DND-41 (cell line): Measurements from ENCODE around the gene P2RX2.

Experiments
- ATAC-seq: fragments of 200-7000 bp; cut with Tn5 transposase; 3 replicates; pipeline ENCODE4 v1.9.1; 2021; ENCODE audit warnings: low read depth; ENCODE audit not compliant: insufficient read depth
- DNase-seq: peaks from one replicate; pipeline ENCODE4 v3.0.0-alpha.2; 2020
- H2AFZ ChIP-seq: 2 replicates; pipeline ENCODE4 v1.6.0; 2012; ENCODE audit warnings: low read depth, low read length
- H3K27ac ChIP-seq: 2 replicates; pipeline ENCODE4 v1.5.1; 2012; ENCODE audit warnings: low read length, inconsistent platforms
- H3K27me3 ChIP-seq: fragments of 200-600 bp; sonication (generic); 2 replicates; pipeline ENCODE4 v1.6.0; 2012; ENCODE audit warnings: low read length, mild to moderate bottlenecking, inconsistent platforms; ENCODE audit not compliant: insufficient read depth, poor library complexity
- H3K36me3 ChIP-seq: 2 replicates; pipeline ENCODE4 v1.5.1; 2012; ENCODE audit warnings: low read length, inconsistent platforms; ENCODE audit not compliant: insufficient read depth
- H3K4me1 ChIP-seq: 2 replicates; pipeline ENCODE4 v1.5.1; 2012; ENCODE audit warnings: mild to moderate bottlenecking, low read length; ENCODE audit not compliant: insufficient read depth
- H3K4me2 ChIP-seq: 2 replicates; pipeline ENCODE4 v1.6.0; 2012; ENCODE audit warnings: mild to moderate bottlenecking, moderate library complexity, low read length, inconsistent platforms; ENCODE audit not compliant: insufficient read depth
- H3K4me3 ChIP-seq, 2 experiments: fragments of 200-600 bp in 1 of 2; shearing (Covaris generic) in 1 of 2; 2 replicates each; pipeline ENCODE4 v1.5.1; 2012 to 2016; ENCODE audit warnings: inconsistent platforms in 2 of 2, low read length in 2 of 2, mild to moderate bottlenecking in 2 of 2, low read depth in 1 of 2, moderate library complexity in 1 of 2
- H3K79me2 ChIP-seq: 2 replicates; pipeline ENCODE4 v1.6.0; 2012; ENCODE audit warnings: low read length, inconsistent platforms; ENCODE audit not compliant: insufficient read depth
- H3K9ac ChIP-seq: 2 replicates; pipeline ENCODE4 v1.6.0; 2012; ENCODE audit warnings: low read depth, mild to moderate bottlenecking, inconsistent platforms, low read length, moderate library complexity
- H3K9me3 ChIP-seq: 2 replicates; pipeline ENCODE4 v1.5.1; 2012; ENCODE audit warnings: low read length, moderate library complexity, mild to moderate bottlenecking, inconsistent platforms; ENCODE audit not compliant: insufficient read depth, severe bottlenecking
- H4K20me1 ChIP-seq: 2 replicates; pipeline ENCODE4 v1.6.0; 2012; ENCODE audit warnings: low read length; ENCODE audit not compliant: insufficient read depth
- CTCF ChIP-seq: IDR thresholded peaks from 2 replicates; pipeline ENCODE4 v1.5.1; 2012; ENCODE audit warnings: borderline replicate concordance, low read length, moderate library complexity, mild to moderate bottlenecking; ENCODE audit not compliant: poor library complexity, severe bottlenecking; ENCODE audit errors: extremely low read depth
- EZH2 ChIP-seq: IDR thresholded peaks from 3 replicates; pipeline ENCODE4 v1.6.1; 2012; ENCODE audit warnings: borderline replicate concordance, low read depth, mild to moderate bottlenecking, moderate library complexity, low read length, inconsistent platforms; ENCODE audit not compliant: severe bottlenecking

The P2RX2 gene

GRCh38 chr12:132605892-132606291 lies 12.7 kb upstream of the P2RX2 start:
- ATAC-seq: no peak
- H3K4me1 ChIP-seq: peaks cover 1% of the 10 kb centered on the region
- no peak overlapping the region for H3K27ac ChIP-seq
- no peak overlapping the region for H3K4me3 ChIP-seq
- H4K20me1 ChIP-seq: no peaks in the 10 kb centered on the region; the same call in 1 of the 2 replicates
- no peak for DNase-seq
- no peak overlapping the region for H2AFZ ChIP-seq
- H3K79me2 ChIP-seq: no peaks in the 10 kb centered on the region
- H3K9ac ChIP-seq: no peak overlapping the region
- H3K36me3 ChIP-seq: no peaks in the 10 kb centered on the region
- H3K4me2 ChIP-seq: no peak overlapping the region
- peaks cover 2% of the 10 kb centered on the region for H3K27me3 ChIP-seq
- no peaks in the 10 kb centered on the region for H3K9me3 ChIP-seq
- TF ChIP-seq EZH2 (no peak), CTCF (no peak)

DNA sequence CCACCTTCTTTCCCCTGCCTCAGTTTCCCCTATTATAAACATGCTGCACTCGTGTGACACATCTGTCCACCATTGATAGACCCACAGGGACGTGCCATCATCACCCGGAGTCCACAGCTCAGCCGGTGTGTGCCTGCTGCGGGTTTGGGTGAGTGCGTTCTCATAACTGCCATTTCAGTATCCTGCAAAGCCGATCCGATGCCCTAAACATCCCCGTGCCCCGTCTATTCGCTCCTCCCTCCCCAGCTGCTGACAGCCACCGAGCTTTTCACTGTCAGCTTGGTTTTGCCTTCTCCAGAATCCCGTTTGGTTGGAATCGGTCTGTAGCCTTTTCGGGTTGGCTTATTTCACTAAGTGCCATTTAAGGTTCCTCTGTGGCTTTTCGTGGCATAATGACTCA lies 12.1 kb upstream of the P2RX2 start:
- H4K20me1 ChIP-seq: no peaks in the 10 kb centered on the region; the same call in 1 of the 2 replicates
- no peaks in the 10 kb centered on the region for H3K36me3 ChIP-seq
- DNase-seq (no peak), ATAC-seq (no peak)
- H3K27ac ChIP-seq: no peak overlapping the region
- H3K9me3 ChIP-seq: no peaks in the 10 kb centered on the region
- no peak overlapping the region for H3K4me2 ChIP-seq
- no peak overlapping the region for H2AFZ ChIP-seq
- H3K4me3 ChIP-seq: no peak overlapping the region
- no peak overlapping the region for H3K9ac ChIP-seq
- no peaks in the 10 kb centered on the region for H3K27me3 ChIP-seq
- no peaks in the 10 kb centered on the region for H3K79me2 ChIP-seq
- no peaks in the 10 kb centered on the region for H3K4me1 ChIP-seq
- TF ChIP-seq EZH2 (no peak), CTCF (no peak)

DNA sequence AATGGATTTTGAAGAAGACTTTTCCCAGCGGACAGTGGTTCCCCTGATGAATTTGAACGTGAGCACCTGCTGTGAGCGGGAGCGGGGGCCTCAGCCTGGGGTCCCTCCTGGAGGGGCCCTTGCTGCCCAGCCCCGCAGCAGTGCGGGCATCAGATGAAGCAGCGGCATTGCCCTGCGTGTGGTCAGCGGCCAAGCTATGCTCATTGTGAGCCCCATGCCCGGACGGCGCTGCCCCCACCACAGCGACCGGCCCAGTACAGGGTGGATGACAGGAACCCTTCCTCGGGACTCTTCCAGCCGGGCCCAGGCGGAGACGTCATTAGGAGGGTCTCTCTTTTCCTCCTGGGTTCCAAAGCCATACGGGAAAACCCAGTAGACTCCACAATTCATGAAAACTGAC lies 11.6 kb upstream of the P2RX2 start:
- Histone ChIP-seq H3K4me3 (no peak overlapping the region), H3K27ac (no peak overlapping the region), H3K4me1 (no peaks in the 10 kb centered on the region), H3K9me3 (no peaks in the 10 kb centered on the region), H2AFZ (no peak overlapping the region), H3K79me2 (no peaks in the 10 kb centered on the region), H3K4me2 (no peak overlapping the region), H3K36me3 (no peaks in the 10 kb centered on the region), H3K9ac (no peak overlapping the region), H4K20me1 (no peaks in the 10 kb centered on the region; the same call in 1 of the 2 replicates), H3K27me3 (no peaks in the 10 kb centered on the region)
- DNase-seq: no peak
- no peak for TF ChIP-seq EZH2
- no peak for TF ChIP-seq CTCF
- no peak for ATAC-seq
